SK-N-SH (cell line): ENCODE data around the gene A4GALT.

Experiments used
- CTCF ChIP-seq: fragments of 200-600 bp; sonication (generic); IDR thresholded peaks from 2 replicates; pipeline ENCODE4 v1.6.1; 2017; ENCODE audit warnings: antibody characterized with exemption, mild to moderate bottlenecking, moderate library complexity
- EP300 ChIP-seq, 2 experiments: IDR thresholded peaks; 2 replicates each; pipeline versions ENCODE4 v1.4.0 to v1.6.1; 2012; ENCODE audit warnings: borderline replicate concordance in 1 of 2, low read depth in 1 of 2, low read length in 1 of 2
- EZH2phosphoT487 ChIP-seq: fragments of 200-600 bp; sonication (generic); IDR thresholded peaks from 2 replicates; pipeline ENCODE4 v1.6.1; 2017; ENCODE audit warnings: low read depth, mixed run types, mild to moderate bottlenecking, antibody characterized with exemption, moderate library complexity, borderline replicate concordance
- GABPA ChIP-seq: IDR thresholded peaks from 2 replicates; pipeline ENCODE4 v1.4.0; 2012; ENCODE audit warnings: low read depth, mild to moderate bottlenecking
- JUND ChIP-seq: IDR thresholded peaks from 2 replicates; pipeline ENCODE4 v1.4.0; 2012
- MXI1 ChIP-seq: IDR thresholded peaks from 2 replicates; pipeline ENCODE4 v1.6.1; 2012; ENCODE audit warnings: mild to moderate bottlenecking, low read depth, low read length, improper control_type of control experiment
- POLR2AphosphoS5 ChIP-seq: IDR thresholded peaks from 2 replicates; pipeline ENCODE4 v1.6.1; 2012; ENCODE audit warnings: low read depth, low read length
- YY1 ChIP-seq: IDR thresholded peaks from 2 replicates; pipeline ENCODE4 v1.4.0; 2012; ENCODE audit warnings: low read depth, mild to moderate bottlenecking

DNA sequence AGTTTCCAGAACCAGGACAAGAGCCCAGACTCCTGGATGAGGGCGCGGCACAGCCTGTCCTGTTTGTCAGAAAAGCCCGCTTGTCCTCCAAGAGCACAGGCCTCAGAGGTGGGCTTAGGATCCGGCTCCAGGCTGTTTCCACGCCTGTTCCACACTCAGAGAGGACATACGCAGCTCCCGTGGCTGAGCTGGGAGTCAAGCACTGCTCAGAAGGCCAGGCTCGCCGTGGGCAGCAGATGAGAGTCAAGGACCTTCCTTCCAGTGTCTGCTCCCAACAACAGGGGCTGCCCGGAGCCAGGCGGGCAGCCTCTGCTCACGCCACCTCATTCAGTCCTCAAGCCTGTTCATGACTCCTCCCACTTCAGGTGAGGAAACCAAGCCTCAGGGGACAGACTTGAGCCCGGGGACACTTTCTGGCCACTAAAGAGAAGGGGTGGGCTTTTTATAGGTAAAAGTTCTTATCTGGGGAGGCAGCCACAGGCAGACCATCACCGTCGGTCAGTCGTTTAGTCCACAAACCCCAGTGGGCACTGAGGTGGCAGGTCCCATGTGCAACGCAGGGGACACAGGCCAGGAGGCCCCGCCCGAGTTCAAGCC is 75.2 kb downstream of the A4GALT start:
- no peak for TF ChIP-seq CTCF
- TF ChIP-seq YY1: no peak
- no peak for TF ChIP-seq POLR2AphosphoS5
- TF ChIP-seq EZH2phosphoT487: no peak
- TF ChIP-seq EP300 (IDR thresholded peaks at IDR 0.05; ENCODE audit: borderline replicate concordance in 1 of 2, low read depth in 1 of 2, low read length in 1 of 2): no peak
- TF ChIP-seq GABPA: no peak
- TF ChIP-seq MXI1: no peak
- no peak for TF ChIP-seq JUND
